HFF-Myc (cell line): ENCODE results near the gene DNAAF5.

Source experiments
- DNase-seq: peaks from one replicate; pipeline ENCODE4 v3.0.0-alpha.2; 2011; ENCODE audit warnings: low read depth; ENCODE audit errors: extremely low read depth
- H3K4me3 ChIP-seq: replicated peaks from 2 replicates; pipeline ENCODE4 v1.5.1; 2011; ENCODE audit warnings: low read depth, mild to moderate bottlenecking, control low read depth, low read length
- TF ChIP-seq, protein P1 (sequence below): IDR thresholded peaks from 2 replicates; pipeline ENCODE4 v1.5.1; 2012; ENCODE audit warnings: mild to moderate bottlenecking, low read depth, low read length, control low read depth; ENCODE audit errors: missing control alignments

DNAAF5 gene

DNA sequence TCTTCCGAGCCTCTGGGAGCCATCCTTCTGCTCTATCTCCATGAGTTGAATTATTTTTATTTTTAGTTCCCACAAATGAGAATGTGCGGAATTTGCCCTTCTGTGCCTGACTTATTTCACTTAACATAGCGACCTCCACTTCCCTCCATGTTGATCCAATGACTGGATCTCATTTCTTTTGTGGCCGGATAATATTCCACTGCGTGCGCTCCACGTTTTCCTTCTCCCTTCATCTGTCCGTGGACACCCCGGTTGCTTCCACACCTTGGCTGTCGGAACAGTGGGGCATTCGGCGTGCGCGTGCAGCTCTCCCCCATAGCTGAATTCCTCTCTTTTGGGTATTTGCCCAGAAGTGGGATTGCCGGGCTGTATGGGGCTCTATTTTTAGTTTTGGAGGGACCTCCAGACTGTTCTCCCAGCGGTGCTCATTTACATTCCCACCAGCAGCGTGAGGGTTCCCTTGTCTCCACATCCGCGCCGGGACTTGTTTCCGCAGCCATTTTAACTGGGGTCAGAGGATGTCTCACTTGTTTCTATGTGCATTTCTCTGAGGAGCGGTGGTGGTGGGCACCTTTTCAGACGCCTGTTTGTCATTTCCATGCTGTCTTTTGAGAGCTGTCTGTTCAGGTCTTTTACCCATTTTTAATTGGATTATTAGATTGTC is 54.8 kb downstream of the DNAAF5 start:
- TF ChIP-seq, protein P1, sequence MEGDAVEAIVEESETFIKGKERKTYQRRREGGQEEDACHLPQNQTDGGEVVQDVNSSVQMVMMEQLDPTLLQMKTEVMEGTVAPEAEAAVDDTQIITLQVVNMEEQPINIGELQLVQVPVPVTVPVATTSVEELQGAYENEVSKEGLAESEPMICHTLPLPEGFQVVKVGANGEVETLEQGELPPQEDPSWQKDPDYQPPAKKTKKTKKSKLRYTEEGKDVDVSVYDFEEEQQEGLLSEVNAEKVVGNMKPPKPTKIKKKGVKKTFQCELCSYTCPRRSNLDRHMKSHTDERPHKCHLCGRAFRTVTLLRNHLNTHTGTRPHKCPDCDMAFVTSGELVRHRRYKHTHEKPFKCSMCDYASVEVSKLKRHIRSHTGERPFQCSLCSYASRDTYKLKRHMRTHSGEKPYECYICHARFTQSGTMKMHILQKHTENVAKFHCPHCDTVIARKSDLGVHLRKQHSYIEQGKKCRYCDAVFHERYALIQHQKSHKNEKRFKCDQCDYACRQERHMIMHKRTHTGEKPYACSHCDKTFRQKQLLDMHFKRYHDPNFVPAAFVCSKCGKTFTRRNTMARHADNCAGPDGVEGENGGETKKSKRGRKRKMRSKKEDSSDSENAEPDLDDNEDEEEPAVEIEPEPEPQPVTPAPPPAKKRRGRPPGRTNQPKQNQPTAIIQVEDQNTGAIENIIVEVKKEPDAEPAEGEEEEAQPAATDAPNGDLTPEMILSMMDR = no peak
- H3K4me3 ChIP-seq = no peak overlapping the region
- no peak for DNase-seq

DNA sequence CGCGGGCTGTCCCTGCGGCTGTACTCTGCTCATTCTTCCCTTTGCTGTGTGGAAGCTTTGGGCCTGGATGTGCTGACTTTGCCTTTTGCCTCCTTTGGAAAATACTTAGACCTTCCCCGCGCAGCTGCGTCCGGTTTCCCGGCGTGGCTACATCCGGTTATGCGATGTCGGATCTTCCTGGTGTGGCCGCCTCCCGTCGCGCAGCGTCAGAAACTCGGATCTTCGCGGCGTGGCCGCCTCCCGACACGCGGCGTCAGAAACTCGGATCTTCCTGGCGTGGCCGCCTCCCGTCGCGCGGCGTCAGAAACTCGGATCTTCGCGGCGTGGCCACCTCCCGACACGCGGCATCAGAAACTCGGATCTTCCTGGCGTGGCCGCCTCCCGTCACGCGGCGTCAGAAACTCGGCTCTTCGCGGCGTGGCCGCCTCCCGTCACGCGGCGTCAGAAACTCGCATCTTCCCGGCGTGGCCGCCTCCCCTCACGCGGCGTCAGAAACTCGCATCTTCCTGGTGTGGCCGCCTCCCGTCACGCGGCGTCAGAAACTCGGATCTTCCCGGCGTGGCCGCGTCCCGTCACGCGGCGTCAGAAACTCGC is 55.5 kb downstream of the DNAAF5 start:
- DNase-seq = no peak
- no peak overlapping the region for H3K4me3 ChIP-seq

DNA sequence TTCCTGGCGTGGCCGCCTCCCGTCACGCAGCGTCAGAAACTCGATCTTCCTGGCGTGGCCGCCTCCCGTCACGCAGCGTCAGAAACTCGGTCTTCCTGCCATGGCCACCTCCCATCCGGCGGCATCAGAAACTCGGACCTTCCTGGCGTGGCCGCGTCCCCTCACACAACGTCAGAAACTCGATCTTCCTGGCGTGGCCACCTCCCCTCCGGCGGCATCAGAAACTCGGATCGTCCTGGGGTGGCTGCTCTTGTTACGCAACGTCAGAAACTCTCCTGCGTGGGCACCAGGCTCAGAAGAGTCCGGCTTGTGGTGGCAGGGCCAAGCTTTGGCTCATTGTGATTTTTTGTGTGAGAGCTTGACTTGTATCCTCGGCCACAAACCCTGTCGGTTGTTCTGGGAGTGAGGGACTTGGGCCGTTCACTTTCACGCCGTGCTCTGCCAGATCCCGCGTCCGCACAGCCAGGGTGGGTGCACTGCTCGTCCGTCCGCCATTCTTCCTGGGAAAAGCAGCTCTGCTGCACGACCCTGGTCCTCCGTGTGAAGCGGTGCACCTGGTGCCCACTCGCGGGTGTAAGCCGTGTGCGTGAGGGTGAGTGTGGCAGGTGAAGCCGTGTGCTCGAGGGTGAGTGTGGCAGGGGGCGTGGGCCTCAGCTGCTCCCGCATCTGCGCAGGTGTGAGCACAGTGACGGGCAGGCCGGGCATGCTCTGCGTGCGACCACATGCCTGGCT is 56.4 kb downstream of the DNAAF5 start:
- TF ChIP-seq, protein P1 = no peak

More for the DNA sequence above, 55.5 kb downstream of the DNAAF5 start:
- TF ChIP-seq, protein P1 = no peak

DNA sequence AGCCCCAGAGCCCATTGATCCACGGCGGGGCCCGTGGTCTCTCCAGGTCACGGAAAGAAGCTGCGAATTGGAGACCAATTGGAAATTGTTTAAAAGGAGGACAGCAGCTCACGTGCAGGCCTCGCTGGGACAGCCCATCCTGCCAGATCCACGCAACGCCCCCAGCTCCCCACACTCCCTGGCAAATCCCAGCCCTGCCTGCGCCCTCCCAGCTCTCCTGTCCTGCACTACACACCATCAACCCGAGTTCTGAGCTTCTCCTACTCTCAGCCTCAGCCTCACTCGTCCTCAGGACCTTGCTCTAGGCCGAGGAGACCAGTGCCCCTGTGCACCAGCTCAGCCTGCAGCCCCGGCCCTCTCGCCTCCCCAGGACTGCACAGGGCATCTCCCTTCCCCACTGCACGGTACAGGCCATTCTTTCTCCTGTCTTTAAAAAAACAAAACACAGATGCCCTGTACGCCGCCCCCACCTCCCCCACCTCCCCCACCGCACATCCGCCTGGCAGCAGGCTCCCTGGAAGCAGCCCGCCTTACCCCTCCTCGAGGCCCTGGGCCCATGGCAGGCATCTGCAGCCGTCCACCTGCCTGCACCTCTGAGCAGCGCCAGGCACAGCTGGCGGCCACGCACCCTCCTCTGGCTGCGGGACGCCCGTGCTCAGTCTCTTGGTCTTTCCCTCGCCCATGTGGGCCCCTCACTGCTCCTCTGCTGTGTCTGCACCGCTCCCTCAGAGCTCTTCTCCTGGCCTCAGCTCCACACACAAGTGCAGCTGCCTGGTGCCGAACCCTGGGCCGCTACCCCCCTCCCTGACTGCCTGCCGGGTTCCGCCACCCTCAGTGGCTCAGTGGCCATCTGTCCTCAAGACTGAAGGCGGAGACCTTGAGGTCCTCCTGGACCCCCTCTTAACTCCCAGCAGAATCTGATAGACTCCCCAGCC is 57.3 kb downstream of the DNAAF5 start:
- TF ChIP-seq, protein P1 = no peak
- no peak overlapping the region for H3K4me3 ChIP-seq
- no peak for DNase-seq

More for the DNA sequence above, 56.4 kb downstream of the DNAAF5 start:
- DNase-seq = no peak
- H3K4me3 ChIP-seq = no peak overlapping the region

DNA sequence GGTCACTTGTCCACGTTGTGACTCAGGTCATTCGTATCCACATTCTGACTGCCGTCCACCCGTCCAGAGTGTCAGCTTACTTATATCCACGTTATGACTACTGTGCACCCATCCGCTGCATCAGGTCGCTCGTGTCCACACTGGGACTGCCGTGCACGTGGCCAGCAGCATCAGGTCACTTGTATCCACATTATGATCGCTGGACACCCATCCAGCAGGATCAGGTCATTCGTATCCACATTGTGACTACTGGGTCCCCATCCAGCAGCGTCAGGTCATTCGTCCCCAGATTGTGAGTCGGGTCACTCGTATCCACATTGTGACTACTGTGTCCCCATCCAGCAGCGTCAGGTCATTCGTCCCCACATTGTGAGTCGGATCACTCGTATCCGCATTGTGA is 58.5 kb downstream of the DNAAF5 start:
- TF ChIP-seq, protein P1 = no peak
- H3K4me3 ChIP-seq = no peak overlapping the region
- DNase-seq = no peak

DNA sequence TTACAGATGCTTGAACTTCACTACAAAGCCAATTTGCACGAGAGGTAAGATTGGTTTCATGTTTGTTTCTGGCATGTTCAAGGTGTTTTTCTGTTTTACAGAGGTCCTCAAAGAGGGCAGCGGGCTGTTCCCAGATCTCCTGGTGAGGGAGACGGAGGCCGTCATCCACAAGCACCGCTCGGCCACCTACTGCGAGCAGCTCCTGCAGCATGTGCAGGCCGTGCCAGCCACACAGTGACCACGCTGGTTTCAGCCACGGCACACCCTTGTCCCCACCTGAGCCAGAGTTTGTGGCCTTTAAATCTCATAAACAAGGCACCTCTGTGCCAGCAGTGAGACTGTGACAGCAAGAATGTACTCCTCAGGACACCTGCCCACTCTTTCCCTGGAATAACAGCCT is 58.9 kb downstream of the DNAAF5 start:
- no peak for DNase-seq
- no peak overlapping the region for H3K4me3 ChIP-seq
- TF ChIP-seq, protein P1 = no peak
